Measurements from ENCODE around the gene OCIAD1.

DNA sequence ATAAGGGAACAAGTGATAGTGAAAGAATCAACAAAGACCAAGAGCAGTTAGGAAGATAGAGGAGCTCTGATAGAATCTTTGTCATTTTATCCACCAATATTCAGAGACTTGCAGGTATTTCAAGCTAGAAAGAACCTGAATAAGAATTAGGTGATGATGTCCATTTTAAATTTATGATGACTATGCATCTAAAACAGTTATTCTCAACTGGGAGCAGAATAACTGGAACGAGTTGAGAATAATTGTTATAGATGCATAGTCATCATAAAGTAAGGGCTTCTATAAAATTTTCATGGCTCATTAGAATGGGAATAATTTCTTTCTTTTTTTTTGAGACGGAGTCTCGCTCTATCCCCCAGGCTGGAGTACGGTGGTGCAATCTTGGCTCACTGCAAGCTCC lies 5.8 kb downstream of the OCIAD1 start:
- TF ChIP-seq CTCF (IDR thresholded peaks at IDR 0.05): no peak
- no peak for TF ChIP-seq POLR2A (IDR thresholded peaks at IDR 0.05)
